ENCODE results near the gene SGCG.

DNA sequence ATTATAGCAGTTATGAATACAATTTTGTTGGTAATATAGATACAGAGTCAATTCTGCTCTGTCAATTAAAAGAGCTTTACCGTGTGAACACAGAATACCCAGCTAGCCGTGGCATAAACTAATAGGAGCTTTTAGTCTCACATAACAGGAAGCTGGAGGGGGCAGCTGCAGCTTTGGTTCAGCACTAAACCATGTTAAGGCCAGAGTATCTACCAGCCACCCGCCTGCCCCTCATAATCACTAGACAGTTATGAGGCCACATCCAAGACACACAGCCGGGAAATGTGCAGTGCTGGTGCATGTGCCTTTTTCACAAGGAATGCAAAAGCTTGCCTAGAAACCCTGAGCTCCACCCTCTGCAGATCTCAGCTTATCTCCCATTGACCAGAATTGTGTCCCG lies 62.3 kb downstream of the SGCG start:
- TF ChIP-seq EZH2 (IDR thresholded peaks at IDR 0.05; ENCODE audit: borderline replicate concordance, insufficient read depth, low read length, poor library complexity, severe bottlenecking), result no peak
- TF ChIP-seq, protein P1, sequence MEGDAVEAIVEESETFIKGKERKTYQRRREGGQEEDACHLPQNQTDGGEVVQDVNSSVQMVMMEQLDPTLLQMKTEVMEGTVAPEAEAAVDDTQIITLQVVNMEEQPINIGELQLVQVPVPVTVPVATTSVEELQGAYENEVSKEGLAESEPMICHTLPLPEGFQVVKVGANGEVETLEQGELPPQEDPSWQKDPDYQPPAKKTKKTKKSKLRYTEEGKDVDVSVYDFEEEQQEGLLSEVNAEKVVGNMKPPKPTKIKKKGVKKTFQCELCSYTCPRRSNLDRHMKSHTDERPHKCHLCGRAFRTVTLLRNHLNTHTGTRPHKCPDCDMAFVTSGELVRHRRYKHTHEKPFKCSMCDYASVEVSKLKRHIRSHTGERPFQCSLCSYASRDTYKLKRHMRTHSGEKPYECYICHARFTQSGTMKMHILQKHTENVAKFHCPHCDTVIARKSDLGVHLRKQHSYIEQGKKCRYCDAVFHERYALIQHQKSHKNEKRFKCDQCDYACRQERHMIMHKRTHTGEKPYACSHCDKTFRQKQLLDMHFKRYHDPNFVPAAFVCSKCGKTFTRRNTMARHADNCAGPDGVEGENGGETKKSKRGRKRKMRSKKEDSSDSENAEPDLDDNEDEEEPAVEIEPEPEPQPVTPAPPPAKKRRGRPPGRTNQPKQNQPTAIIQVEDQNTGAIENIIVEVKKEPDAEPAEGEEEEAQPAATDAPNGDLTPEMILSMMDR (IDR thresholded peaks at IDR 0.05; ENCODE audit: poor library complexity, severe bottlenecking), result no peak
- no peak for TF ChIP-seq TAF1 (IDR thresholded peaks at IDR 0.05; ENCODE audit: low read depth)
- no peak for TF ChIP-seq RAD21 (conservative IDR thresholded peaks at IDR 0.05)
- TF ChIP-seq, protein P2, sequence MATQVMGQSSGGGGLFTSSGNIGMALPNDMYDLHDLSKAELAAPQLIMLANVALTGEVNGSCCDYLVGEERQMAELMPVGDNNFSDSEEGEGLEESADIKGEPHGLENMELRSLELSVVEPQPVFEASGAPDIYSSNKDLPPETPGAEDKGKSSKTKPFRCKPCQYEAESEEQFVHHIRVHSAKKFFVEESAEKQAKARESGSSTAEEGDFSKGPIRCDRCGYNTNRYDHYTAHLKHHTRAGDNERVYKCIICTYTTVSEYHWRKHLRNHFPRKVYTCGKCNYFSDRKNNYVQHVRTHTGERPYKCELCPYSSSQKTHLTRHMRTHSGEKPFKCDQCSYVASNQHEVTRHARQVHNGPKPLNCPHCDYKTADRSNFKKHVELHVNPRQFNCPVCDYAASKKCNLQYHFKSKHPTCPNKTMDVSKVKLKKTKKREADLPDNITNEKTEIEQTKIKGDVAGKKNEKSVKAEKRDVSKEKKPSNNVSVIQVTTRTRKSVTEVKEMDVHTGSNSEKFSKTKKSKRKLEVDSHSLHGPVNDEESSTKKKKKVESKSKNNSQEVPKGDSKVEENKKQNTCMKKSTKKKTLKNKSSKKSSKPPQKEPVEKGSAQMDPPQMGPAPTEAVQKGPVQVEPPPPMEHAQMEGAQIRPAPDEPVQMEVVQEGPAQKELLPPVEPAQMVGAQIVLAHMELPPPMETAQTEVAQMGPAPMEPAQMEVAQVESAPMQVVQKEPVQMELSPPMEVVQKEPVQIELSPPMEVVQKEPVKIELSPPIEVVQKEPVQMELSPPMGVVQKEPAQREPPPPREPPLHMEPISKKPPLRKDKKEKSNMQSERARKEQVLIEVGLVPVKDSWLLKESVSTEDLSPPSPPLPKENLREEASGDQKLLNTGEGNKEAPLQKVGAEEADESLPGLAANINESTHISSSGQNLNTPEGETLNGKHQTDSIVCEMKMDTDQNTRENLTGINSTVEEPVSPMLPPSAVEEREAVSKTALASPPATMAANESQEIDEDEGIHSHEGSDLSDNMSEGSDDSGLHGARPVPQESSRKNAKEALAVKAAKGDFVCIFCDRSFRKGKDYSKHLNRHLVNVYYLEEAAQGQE (IDR thresholded peaks at IDR 0.05; ENCODE audit: borderline replicate concordance), result no peak
- no peak for TF ChIP-seq POLR2AphosphoS5 (IDR thresholded peaks at IDR 0.05)
- no peak for TF ChIP-seq MXI1 (conservative IDR thresholded peaks at IDR 0.05; ENCODE audit: poor library complexity, severe bottlenecking)
- no peak for TF ChIP-seq SMC3 (conservative IDR thresholded peaks at IDR 0.05; ENCODE audit: poor library complexity)
